ENCODE results near the gene PTGER4.
A peak's percentile ranks its signal among the peaks of the same experiment; 100 is the strongest.
"Not testable (repeated sequence)": the region's sequence is repeated elsewhere in the genome, so short reads cannot be mapped to it uniquely, and the experiment has no call there.

Gene PTGER4

GRCh38 chr5:40679913-40680681 lies at the start of gene PTGER4:
Gene PTGER4, plus strand, starts transcription at chr5:40679915. Its CDS starts 1,079 bp downstream, at chr5:40680994.
- DNase-seq: peak; percentile 65

GRCh38 chr5:40630126-40630525 lies 49.6 kb upstream of the PTGER4 start:
- no peak for DNase-seq

- DNase-seq: no peak
These were observed 48.5 kb upstream of the PTGER4 start for GRCh38 chr5:40631236-40631635.

GRCh38 chr5:40634154-40634553 lies 45.6 kb upstream of the PTGER4 start:
- DNase-seq: no peak

- DNase-seq: no peak
These were observed 45.1 kb upstream of the PTGER4 start for GRCh38 chr5:40634593-40634992.

GRCh38 chr5:40639531-40639930 lies 40.2 kb upstream of the PTGER4 start:
- DNase-seq: not testable (repeated sequence)

GRCh38 chr5:40646266-40646665 lies 33.4 kb upstream of the PTGER4 start:
- DNase-seq: no peak

- no peak for DNase-seq
These were observed 31.6 kb upstream of the PTGER4 start for GRCh38 chr5:40648150-40648549.

- DNase-seq: no peak
These were observed 30.2 kb upstream of the PTGER4 start for GRCh38 chr5:40649463-40650030.

GRCh38 chr5:40651201-40651600 lies 28.5 kb upstream of the PTGER4 start:
- no peak for DNase-seq

GRCh38 chr5:40652441-40653220 lies 27.1 kb upstream of the PTGER4 start:
- DNase-seq: no peak

GRCh38 chr5:40653221-40654022 lies 26.3 kb upstream of the PTGER4 start:
- no peak for DNase-seq

- no peak for DNase-seq
These were observed 25.2 kb upstream of the PTGER4 start for GRCh38 chr5:40654377-40654991.

- DNase-seq: no peak
These were observed 24.6 kb upstream of the PTGER4 start for GRCh38 chr5:40655138-40655537.

GRCh38 chr5:40656091-40656490 lies 23.6 kb upstream of the PTGER4 start:
- DNase-seq: not testable (repeated sequence)

GRCh38 chr5:40656766-40657165 lies 22.9 kb upstream of the PTGER4 start:
- DNase-seq: no peak

GRCh38 chr5:40660751-40661150 lies 19.0 kb upstream of the PTGER4 start:
- DNase-seq: no peak

- no peak for DNase-seq
These were observed 13.9 kb upstream of the PTGER4 start for GRCh38 chr5:40665635-40666298.

GRCh38 chr5:40666657-40667056 lies 13.1 kb upstream of the PTGER4 start:
- no peak for DNase-seq

- DNase-seq: no peak
These were observed 12.5 kb upstream of the PTGER4 start for GRCh38 chr5:40667161-40667663.

GRCh38 chr5:40669606-40670390 lies 9.9 kb upstream of the PTGER4 start:
- DNase-seq: no peak

Data from right forelimb (tissue), 1 donor.